Glomerular visceral epithelial cell (primary cell): Measurements from ENCODE around the gene BAG1.

Source experiments
- DNase-seq: peaks from one replicate; pipeline ENCODE4 v3.0.0-alpha.2; 2016; ENCODE audit errors: extremely low spot score

The BAG1 gene

GRCh38 chr9:33264473-33265177 is at the start of gene BAG1, which contains the start of gene CHMP5:
Gene BAG1, minus strand, starts transcription at chr9:33264708.
Gene CHMP5, plus strand, starts transcription at chr9:33265049. Its CDS starts 30 bp downstream, at chr9:33265079.
- DNase-seq, result peak; percentile 100

- no peak for DNase-seq
These were observed 47.4 kb upstream of the BAG1 start for GRCh38 chr9:33311953-33312352.

GRCh38 chr9:33310748-33311147 is 46.2 kb upstream of the BAG1 start:
- no peak for DNase-seq

GRCh38 chr9:33309903-33310302 is 45.4 kb upstream of the BAG1 start:
- DNase-seq, result no peak

GRCh38 chr9:33307067-33307466 is 42.6 kb upstream of the BAG1 start:
- DNase-seq, result peak; percentile 31

- DNase-seq, result no peak
These were observed 41.5 kb upstream of the BAG1 start for GRCh38 chr9:33306037-33306436.

- DNase-seq, result no peak
These were observed 39.9 kb upstream of the BAG1 start for GRCh38 chr9:33304362-33304761.

- no peak for DNase-seq
These were observed 36.0 kb upstream of the BAG1 start for GRCh38 chr9:33300546-33300945.

GRCh38 chr9:33297432-33297831 is 32.9 kb upstream of the BAG1 start:
- DNase-seq, result no peak

GRCh38 chr9:33295571-33295970 is 31.1 kb upstream of the BAG1 start:
- DNase-seq, result no peak

- DNase-seq, result no peak
These were observed 30.3 kb upstream of the BAG1 start for GRCh38 chr9:33294670-33295432.

- DNase-seq, result no peak
These were observed 29.3 kb upstream of the BAG1 start for GRCh38 chr9:33293782-33294181.

GRCh38 chr9:33291901-33292300 is 27.4 kb upstream of the BAG1 start:
- DNase-seq, result no peak

- no peak for DNase-seq
These were observed 26.5 kb upstream of the BAG1 start for GRCh38 chr9:33291031-33291397.

- peak; percentile 99 for DNase-seq
These were observed 25.9 kb upstream of the BAG1 start, which contains the start of gene NFX1 for GRCh38 chr9:33290247-33291030. Gene NFX1, plus strand, starts transcription at chr9:33290516. Its CDS starts 57 bp downstream, at chr9:33290573.

GRCh38 chr9:33289936-33290246 is 25.4 kb upstream of the BAG1 start:
- DNase-seq, result no peak

- DNase-seq, result no peak
These were observed 25.0 kb upstream of the BAG1 start for GRCh38 chr9:33289496-33289895.

- no peak for DNase-seq
These were observed 24.4 kb upstream of the BAG1 start for GRCh38 chr9:33288828-33289483.

GRCh38 chr9:33288235-33288634 is 23.7 kb upstream of the BAG1 start:
- DNase-seq, result no peak

GRCh38 chr9:33287087-33287490 is 22.6 kb upstream of the BAG1 start:
- DNase-seq, result peak; percentile 66

GRCh38 chr9:33285502-33285901 is 21.0 kb upstream of the BAG1 start:
- no peak for DNase-seq

GRCh38 chr9:33277484-33277883 is 13.0 kb upstream of the BAG1 start:
- DNase-seq, result no peak
